ENCODE measurements around the gene ZBTB44.

ZBTB44 gene

GRCh38 chr11:130188585-130189347 is 126.0 kb downstream of the ZBTB44 start:
- Histone ChIP-seq H3K4me3 (ENCODE audit: low read length) (no peak overlapping the region), H3K36me3 (ENCODE audit: control insufficient read depth, insufficient read depth, low read length) (0 out of 2 replicates have a peak, but pooled peaks cover 2% of the 10 kb centered on the region), H3K4me1 (ENCODE audit: control insufficient read depth, insufficient read depth, low read length) (no peaks in the 10 kb centered on the region), H3K27me3 (ENCODE audit: control insufficient read depth, insufficient read depth, low read length) (no peaks in the 10 kb centered on the region), H3K9me3 (ENCODE audit: control insufficient read depth, insufficient read depth, low read length) (no peaks in the 10 kb centered on the region), H3K27ac (ENCODE audit: low read length) (no peak overlapping the region)
- no peak for DNase-seq (ENCODE audit: low read depth, low spot score)
- WGBS (ENCODE audit: insufficient coverage, insufficient read length), result no CpG with 5 or more reads among the region's 19 CpGs

- DNase-seq (ENCODE audit: low read depth, low spot score), result no peak
- Histone ChIP-seq H3K4me3 (ENCODE audit: low read length) (no peak overlapping the region), H3K36me3 (ENCODE audit: control insufficient read depth, insufficient read depth, low read length) (0 out of 2 replicates have a peak, but pooled peaks cover 2% of the 10 kb centered on the region), H3K27me3 (ENCODE audit: control insufficient read depth, insufficient read depth, low read length) (no peaks in the 10 kb centered on the region), H3K4me1 (ENCODE audit: control insufficient read depth, insufficient read depth, low read length) (no peaks in the 10 kb centered on the region), H3K27ac (ENCODE audit: low read length) (no peak overlapping the region), H3K9me3 (ENCODE audit: control insufficient read depth, insufficient read depth, low read length) (no peaks in the 10 kb centered on the region)
- no CpG with 5 or more reads among the region's 14 CpGs for WGBS (ENCODE audit: insufficient coverage, insufficient read length)
These were observed 126.7 kb downstream of the ZBTB44 start for GRCh38 chr11:130188047-130188446.

GRCh38 chr11:130187096-130187495 is 127.6 kb downstream of the ZBTB44 start:
- H3K9me3 ChIP-seq (ENCODE audit: control insufficient read depth, insufficient read depth, low read length), result no peaks in the 10 kb centered on the region
- no peak for DNase-seq (ENCODE audit: low read depth, low spot score)
- no peaks in the 10 kb centered on the region for H3K27me3 ChIP-seq (ENCODE audit: control insufficient read depth, insufficient read depth, low read length)
- no peaks in the 10 kb centered on the region for H3K4me1 ChIP-seq (ENCODE audit: control insufficient read depth, insufficient read depth, low read length)
- WGBS (ENCODE audit: insufficient coverage, insufficient read length), result no CpG with 5 or more reads among the region's 13 CpGs
- H3K36me3 ChIP-seq (ENCODE audit: control insufficient read depth, insufficient read depth, low read length), result 0 out of 2 replicates have a peak, but pooled peaks cover 2% of the 10 kb centered on the region
- no peak overlapping the region for H3K27ac ChIP-seq (ENCODE audit: low read length)
- no peak overlapping the region for H3K4me3 ChIP-seq (ENCODE audit: low read length)

DNA sequence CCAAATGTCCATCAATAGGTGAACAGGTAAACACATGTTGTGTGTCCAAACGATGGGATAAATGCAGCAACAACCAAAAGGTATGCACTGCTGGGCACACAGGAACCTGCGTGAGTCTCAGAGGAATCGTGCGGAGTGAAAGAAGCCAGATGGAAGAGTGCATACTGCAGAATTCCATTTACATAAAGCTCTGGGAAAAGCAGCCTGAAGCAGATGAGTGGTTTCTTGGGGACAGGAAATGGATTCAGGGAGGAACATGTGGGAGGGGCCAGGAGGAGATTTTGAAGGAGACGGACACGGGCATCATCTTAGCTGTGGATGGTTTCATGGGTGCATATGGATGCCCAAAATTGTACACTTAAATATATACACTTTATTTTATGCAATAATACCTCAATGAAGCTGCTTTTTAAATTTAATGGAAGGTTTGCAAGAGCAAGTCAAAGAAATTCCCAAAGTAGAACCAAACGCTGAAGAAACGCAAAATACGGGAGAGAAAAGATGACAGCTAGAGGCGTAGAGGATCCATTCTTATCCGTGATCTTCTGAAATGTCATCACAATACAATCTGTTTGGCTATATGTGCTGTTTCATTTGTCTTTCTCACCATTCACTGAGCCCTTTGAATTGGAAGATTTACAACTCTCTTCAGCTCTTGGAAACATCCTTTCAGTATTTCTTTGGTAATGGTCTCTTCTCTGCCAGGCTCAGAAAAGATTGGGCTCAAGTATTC is 130.7 kb downstream of the ZBTB44 start:
- H3K27ac ChIP-seq (ENCODE audit: low read length), result no peak overlapping the region
- H3K9me3 ChIP-seq (ENCODE audit: control insufficient read depth, insufficient read depth, low read length), result no peaks in the 10 kb centered on the region
- no peaks in the 10 kb centered on the region for H3K27me3 ChIP-seq (ENCODE audit: control insufficient read depth, insufficient read depth, low read length)
- no CpG with 5 or more reads among the region's 11 CpGs for WGBS (ENCODE audit: insufficient coverage, insufficient read length)
- no peak for DNase-seq (ENCODE audit: low read depth, low spot score)
- no peak overlapping the region for H3K4me3 ChIP-seq (ENCODE audit: low read length)
- H3K4me1 ChIP-seq (ENCODE audit: control insufficient read depth, insufficient read depth, low read length), result no peaks in the 10 kb centered on the region
- 0 out of 2 replicates have a peak, but pooled peaks cover 2% of the 10 kb centered on the region for H3K36me3 ChIP-seq (ENCODE audit: control insufficient read depth, insufficient read depth, low read length)

DNA sequence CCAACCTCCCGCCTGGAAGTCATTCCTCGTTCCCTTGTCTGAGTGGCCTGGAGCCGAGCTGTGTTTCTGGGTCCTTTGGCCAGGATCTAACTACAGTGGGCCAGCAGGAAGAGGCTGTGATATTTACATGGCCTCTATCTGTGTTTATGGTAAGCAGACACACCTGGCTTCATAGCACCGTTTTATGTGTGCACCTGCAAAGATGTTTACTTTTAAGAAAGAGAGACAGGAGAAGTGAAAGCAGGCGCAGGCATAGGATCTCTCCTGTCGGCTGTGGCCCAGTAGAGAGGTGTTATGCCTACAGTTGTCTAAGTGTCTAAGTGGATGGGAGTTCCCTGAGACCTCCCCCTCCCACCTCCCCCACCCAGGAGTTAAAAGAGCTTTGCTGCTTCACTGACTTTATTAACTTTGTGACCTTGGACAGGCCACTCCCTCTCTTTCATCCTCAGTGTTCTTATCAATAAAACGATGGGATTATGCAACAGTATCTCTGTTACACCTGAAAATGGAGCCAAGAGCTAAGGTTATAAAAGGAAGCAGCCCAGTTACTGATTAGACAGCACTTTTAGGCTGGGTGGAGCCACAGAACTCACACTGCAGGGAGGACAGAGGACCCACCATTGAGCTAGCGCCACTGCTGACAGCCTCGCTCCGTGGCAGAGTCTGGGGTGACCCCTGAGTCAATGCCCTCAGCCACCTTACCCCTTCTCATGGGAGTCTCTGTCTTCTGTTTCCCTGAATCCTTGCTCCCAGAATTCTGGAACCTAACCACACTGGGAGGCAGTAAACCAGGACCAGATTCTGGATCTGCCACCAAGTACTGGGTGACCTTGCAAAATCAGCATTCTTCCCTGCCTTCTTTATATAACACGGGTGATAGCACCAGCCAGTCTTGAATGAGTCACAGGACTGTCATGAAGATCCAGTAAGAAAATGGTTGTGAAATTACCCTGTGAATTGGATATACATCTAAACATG is 133.1 kb downstream of the ZBTB44 start:
- Histone ChIP-seq H3K27ac (ENCODE audit: low read length) (no peak overlapping the region), H3K4me3 (ENCODE audit: low read length) (no peak overlapping the region), H3K9me3 (ENCODE audit: control insufficient read depth, insufficient read depth, low read length) (no peaks in the 10 kb centered on the region), H3K4me1 (ENCODE audit: control insufficient read depth, insufficient read depth, low read length) (no peaks in the 10 kb centered on the region), H3K27me3 (ENCODE audit: control insufficient read depth, insufficient read depth, low read length) (no peaks in the 10 kb centered on the region), H3K36me3 (ENCODE audit: control insufficient read depth, insufficient read depth, low read length) (no peaks in the 10 kb centered on the region)
- WGBS (ENCODE audit: insufficient coverage, insufficient read length), result no CpG with 5 or more reads among the region's 11 CpGs
- no peak for DNase-seq (ENCODE audit: low read depth, low spot score)

DNA sequence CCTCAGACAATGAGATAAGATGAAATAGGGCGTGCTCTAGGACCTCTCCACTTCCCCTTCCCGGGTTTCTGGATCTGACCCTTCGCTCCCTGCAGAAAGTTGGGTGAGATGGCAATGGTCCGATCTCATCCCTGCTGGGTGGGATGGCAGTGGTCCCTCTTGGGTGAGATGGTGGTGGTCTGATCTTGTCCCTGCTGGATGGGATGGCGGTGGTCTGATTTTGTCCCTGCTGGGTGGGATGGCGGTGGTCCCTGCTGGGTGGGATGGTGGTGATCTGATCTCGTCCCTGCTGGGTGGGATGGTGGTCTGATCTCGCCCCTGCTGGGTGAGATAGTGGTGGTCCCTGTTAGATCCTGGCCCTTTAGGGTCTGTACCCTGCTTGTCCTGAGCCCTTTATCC is 133.8 kb downstream of the ZBTB44 start:
- no CpG with 5 or more reads among the region's 8 CpGs for WGBS (ENCODE audit: insufficient coverage, insufficient read length)
- Histone ChIP-seq H3K4me3 (ENCODE audit: low read length) (no peak overlapping the region), H3K9me3 (ENCODE audit: control insufficient read depth, insufficient read depth, low read length) (no peaks in the 10 kb centered on the region), H3K27me3 (ENCODE audit: control insufficient read depth, insufficient read depth, low read length) (no peaks in the 10 kb centered on the region), H3K27ac (ENCODE audit: low read length) (no peak overlapping the region), H3K36me3 (ENCODE audit: control insufficient read depth, insufficient read depth, low read length) (no peaks in the 10 kb centered on the region), H3K4me1 (ENCODE audit: control insufficient read depth, insufficient read depth, low read length) (no peaks in the 10 kb centered on the region)
- no peak for DNase-seq (ENCODE audit: low read depth, low spot score)

DNA sequence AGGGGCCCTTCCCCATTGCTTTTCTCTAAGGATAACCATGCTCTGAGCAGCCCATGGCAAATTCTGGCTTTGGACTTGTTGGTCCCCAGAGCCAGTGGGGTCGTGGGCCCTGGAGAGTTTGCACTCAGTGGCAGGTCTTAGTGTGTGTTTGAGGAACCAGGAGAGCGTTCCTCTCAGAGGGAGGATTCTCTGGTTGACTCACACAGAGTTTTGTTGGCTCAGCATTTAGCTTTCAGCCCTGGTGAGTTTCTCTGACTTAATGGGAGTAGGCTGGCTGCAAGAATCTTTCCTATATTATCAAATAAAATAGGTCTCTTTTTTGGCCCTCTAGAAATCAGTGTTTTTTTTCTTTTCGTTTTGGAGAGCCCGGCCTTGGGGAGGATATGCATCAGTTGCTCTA is 134.2 kb downstream of the ZBTB44 start:
- Histone ChIP-seq H3K9me3 (ENCODE audit: control insufficient read depth, insufficient read depth, low read length) (no peaks in the 10 kb centered on the region), H3K27me3 (ENCODE audit: control insufficient read depth, insufficient read depth, low read length) (no peaks in the 10 kb centered on the region), H3K4me3 (ENCODE audit: low read length) (no peak overlapping the region), H3K27ac (ENCODE audit: low read length) (no peak overlapping the region), H3K36me3 (ENCODE audit: control insufficient read depth, insufficient read depth, low read length) (no peaks in the 10 kb centered on the region), H3K4me1 (ENCODE audit: control insufficient read depth, insufficient read depth, low read length) (no peaks in the 10 kb centered on the region)
- WGBS (ENCODE audit: insufficient coverage, insufficient read length), result no CpG with 5 or more reads among the region's 4 CpGs
- no peak for DNase-seq (ENCODE audit: low read depth, low spot score)

DNA sequence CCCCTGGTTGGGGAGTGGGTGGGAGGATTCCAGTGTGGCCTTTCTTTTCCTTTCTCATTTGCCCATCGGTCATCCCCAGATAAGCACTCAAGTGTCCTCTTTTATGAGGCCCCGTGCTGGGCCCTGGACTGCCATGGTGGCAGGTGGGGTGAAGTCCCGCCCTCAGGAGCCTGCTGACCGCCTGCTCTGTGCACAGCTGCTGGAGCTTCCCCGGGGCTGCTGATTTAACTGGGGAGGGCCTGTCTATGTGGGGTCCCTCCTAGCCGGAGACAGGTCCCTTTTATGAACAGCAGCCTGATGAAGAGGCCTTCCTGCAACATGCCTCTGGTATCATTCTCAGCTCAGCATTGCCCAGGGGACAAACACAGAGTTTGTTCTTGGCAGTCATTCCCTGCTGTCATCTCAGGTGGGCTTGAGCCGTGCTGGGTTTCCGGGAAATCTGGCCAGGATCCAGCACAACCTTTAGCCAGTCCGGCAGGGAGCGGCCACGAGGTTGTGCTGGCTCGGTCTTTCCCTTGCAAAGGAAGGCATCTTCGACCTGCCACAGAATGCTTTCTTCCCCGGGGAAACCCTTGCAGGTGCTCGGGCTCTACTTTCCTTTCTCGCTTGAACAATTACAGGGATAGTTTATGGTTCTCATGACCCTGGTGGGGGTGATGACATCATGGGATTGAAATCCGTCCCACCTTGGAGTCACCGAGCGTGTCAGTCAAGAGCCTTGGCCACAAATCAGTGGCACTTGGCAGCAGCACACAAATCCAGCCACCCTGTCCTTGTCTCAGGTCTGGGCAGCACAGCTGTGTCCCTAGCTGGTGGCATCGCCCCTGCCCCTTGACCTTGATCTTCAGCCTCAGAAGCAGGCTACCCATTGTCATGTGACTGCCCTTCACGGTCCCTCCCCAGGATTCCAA is 135.1 kb downstream of the ZBTB44 start:
- WGBS (ENCODE audit: insufficient coverage, insufficient read length), result no CpG with 5 or more reads among the region's 21 CpGs
- Histone ChIP-seq H3K27ac (ENCODE audit: low read length) (no peak overlapping the region), H3K4me3 (ENCODE audit: low read length) (no peak overlapping the region), H3K27me3 (ENCODE audit: control insufficient read depth, insufficient read depth, low read length) (no peaks in the 10 kb centered on the region), H3K9me3 (ENCODE audit: control insufficient read depth, insufficient read depth, low read length) (no peaks in the 10 kb centered on the region), H3K4me1 (ENCODE audit: control insufficient read depth, insufficient read depth, low read length) (no peaks in the 10 kb centered on the region), H3K36me3 (ENCODE audit: control insufficient read depth, insufficient read depth, low read length) (no peaks in the 10 kb centered on the region)
- DNase-seq (ENCODE audit: low read depth, low spot score), result no peak

DNA sequence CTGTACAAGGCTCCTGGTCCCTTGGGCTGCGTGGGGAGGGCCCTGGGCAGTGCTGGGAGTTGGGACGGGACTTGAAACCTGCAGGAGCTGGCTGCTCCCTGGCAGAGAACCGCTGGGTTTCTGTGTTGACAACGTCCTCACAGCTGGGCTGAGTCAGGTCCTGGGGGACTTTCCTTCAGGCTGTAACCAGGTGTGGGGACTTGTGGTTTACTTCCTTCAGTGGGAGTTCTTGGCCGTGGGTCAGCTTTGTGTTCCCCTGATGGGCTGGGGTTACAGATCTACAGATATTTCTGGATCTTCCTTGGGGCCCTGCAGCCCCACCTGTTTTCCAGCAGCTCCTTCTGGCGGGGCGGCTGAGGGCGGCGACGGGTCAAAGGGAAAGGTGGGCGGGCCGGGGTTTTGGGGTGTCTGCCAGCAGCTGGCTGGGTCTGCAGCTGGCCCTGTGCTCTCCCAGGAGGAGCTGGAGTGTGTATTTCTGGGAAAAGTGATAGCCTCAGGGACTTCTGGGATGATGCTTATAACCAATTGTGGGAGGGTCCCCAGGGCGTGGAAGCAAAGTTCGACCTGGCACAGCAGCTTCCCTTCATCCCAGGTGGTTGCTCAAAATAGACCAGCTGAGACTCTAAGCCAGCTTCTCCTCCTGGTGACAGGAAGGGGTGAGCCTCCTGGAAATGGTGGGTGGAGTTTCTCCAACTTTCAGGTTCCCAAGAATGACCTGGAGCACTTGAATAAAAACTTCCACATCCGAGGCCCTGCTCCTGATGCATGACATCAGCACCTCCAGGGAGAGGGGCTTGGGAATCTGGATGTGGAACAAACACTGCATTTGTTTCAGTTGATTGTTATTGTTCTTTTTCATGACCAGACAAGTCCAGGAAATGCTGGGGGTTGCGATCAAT is 136.0 kb downstream of the ZBTB44 start:
- Histone ChIP-seq H3K27ac (ENCODE audit: low read length) (no peak overlapping the region), H3K27me3 (ENCODE audit: control insufficient read depth, insufficient read depth, low read length) (no peaks in the 10 kb centered on the region), H3K9me3 (ENCODE audit: control insufficient read depth, insufficient read depth, low read length) (no peaks in the 10 kb centered on the region), H3K4me3 (ENCODE audit: low read length) (no peak overlapping the region), H3K36me3 (ENCODE audit: control insufficient read depth, insufficient read depth, low read length) (no peaks in the 10 kb centered on the region), H3K4me1 (ENCODE audit: control insufficient read depth, insufficient read depth, low read length) (no peaks in the 10 kb centered on the region)
- no CpG with 5 or more reads among the region's 16 CpGs for WGBS (ENCODE audit: insufficient coverage, insufficient read length)
- DNase-seq (ENCODE audit: low read depth, low spot score), result no peak

Measured in iPS DF 6.9 (cell line).